Epithelial cell of prostate (primary cell): ENCODE measurements around the gene CREB3L2.

Experiments
- DNase-seq: peaks from one replicate; pipeline ENCODE4 v3.0.0-alpha.2; 2011; ENCODE audit warnings: low read depth, low spot score
- H3K27ac ChIP-seq: fragments of 450-650 bp; 2 replicates; pipeline ENCODE4 v1.5.1; 2017; ENCODE audit warnings: mild to moderate bottlenecking

Gene CREB3L2

DNA sequence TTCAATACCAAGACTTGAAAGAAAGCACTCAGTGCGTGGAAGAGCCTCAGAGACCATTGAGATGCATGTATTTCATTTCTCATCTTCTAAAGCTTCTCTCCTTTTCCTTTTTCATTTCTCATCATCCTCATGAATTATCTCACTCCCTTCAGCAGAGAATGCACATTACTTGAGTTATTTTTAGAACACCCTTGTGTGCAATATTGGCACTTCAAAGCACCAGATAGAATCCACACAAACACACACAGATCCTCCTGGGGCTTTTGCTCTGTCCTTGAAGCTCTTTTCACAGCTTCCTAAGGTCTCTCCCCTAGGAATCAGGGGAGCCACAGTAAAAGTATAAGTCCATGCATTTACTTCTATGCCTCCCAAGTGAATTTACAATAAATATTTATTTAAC is 173.4 kb downstream of the CREB3L2 start:
- no peak for DNase-seq
- H3K27ac ChIP-seq = no peak overlapping the region

DNA sequence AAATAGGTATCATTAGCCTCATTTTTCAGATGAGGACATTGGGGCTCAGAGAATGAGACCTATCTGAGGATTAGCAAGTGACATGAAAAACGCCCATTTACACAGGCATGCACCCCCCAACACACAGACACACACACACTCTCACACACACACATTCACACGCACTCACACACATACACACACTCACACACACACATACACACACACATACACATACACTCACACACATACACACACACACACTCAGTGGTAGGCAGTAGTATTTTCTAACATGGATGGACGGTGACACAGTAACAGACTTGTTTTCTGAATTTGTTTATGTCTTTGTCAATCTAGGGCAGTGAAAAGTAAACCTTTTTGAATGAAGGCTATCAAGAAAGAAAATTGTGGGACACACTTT is 176.4 kb downstream of the CREB3L2 start:
- no peak for DNase-seq

More for the DNA sequence above, 176.4 kb downstream of the CREB3L2 start:
- no peak overlapping the region for H3K27ac ChIP-seq
